A172 (cell line): ENCODE results near the gene ABI3BP. TPM values are rescaled to one million over a fixed set of nuclear protein-coding genes. Genes with fewer than 3 reads are reported as not detected.

ENCODE experiments used
- DNase-seq: peaks from one replicate; pipeline ENCODE4 v3.0.0-alpha.2; 2015; ENCODE audit warnings: low spot score
- total RNA-seq: library from RNA; depleted of rRNA; stranded (reverse); fragments of >200 nt; shearing (Covaris generic); gene quantifications from 2 replicates; pipeline ENCODE4 v1.2.3, GENCODE V29; 2014

The ABI3BP gene
- total RNA-seq, 1 experiment from 2014 or later, result 11.5 TPM

GRCh38 chr3:100888881-100889280, 104.3 kb downstream of the ABI3BP start:
- DNase-seq, result no peak

DNA sequence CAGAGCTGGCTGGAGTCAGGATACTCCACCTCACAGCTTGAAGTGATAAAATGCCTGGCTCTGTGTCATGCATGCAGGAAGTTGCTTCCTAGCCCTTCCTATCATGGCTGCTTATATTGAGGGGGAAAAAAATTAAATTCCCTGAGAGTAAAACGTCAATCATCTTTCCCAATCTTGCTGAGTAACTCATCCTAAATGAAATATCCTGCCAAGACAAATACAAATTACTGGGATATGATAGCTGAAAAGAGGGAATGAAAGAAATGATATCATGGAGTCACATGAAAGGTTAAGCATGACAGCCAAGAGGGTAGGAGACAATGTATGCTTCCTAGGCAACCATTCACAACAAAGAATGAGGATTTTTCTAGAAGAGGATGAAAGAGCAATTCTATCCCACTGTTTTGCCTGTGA, 110.6 kb downstream of the ABI3BP start:
- DNase-seq, result peak; percentile 23

DNA sequence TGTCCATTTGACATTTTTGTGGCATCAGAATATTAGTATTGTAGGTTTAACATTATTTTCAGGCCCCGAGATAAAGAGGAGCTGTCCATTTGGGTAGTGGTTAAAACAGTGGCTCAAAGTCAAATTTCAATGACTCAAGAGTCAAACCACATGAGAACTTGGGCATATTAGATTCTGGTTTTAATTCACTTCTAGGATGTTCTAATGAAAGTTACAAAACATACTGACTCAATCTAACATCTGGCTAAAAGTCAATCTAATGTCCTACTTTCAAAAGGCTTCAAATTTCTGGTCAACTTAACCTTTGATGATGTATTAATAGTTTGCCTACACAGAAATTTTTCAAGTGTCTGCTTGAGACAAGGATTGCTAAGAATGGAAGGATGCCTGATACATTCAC, 112.4 kb downstream of the ABI3BP start:
- no peak for DNase-seq

DNA sequence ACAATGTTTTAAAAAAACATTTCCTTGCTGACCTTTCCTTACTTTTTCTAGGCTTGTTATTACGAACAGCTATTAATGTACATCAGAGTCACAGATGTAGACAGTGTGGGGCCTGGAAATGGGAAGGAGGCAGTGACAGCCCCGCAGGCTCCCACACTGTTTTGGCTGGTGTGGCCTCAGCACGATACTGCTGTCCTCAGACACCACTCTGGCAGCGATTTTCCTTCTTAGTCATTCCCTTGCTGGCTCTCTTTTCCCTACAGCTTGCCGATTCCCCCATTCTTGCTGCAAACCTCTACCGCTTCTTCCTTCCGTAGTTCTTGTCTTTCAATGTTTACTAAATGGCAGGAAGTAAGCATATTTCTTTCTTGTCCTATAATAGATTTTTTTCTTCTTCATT, 113.1 kb downstream of the ABI3BP start:
- no peak for DNase-seq

DNA sequence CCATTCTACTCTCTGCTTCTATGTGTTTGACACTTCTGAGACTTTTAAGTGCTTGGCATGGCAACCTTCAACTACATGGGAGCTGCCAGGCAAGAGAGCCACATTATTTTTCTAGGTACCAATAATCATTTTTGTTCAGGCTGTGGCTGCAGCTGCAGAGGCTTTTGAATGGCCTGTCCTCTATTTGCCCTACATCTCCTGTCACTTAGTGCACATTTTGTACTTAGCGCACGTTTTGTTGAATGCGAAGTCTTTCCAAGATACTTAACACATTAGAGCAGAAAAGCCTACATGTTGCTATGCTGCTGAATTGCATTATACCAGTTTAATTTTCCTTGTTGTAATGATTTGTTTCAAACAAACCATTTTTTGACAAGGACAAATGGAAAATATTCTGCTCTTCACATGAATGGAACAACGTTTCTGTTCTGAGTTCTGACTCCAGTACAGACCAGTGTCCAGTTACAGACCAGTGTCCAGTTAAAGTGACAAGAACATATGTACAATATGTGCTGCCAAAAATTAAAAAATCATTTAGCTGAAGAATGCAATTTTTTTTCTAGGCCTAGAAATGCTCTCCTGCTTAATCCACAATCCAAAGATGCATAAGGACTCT, 113.9 kb downstream of the ABI3BP start:
- DNase-seq, result no peak

DNA sequence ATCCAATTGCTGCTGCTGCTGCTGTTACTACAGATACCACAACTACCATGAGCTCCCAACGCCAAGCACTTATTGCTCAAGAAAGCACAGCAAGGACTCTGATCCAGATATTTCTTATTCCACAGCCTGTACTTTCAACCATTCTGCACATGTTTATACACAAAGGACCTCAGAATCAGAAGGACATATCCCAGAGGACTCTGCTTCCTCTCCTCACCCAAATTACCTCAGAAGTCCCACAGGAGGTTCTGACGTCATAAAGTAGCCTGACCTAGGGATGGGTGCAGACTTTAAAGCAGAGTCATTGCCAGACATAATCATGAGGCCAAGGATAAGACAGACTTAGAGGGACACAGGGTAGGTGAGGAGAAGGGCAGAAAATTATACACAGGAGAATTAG, 115.9 kb downstream of the ABI3BP start:
- DNase-seq, result no peak

DNA sequence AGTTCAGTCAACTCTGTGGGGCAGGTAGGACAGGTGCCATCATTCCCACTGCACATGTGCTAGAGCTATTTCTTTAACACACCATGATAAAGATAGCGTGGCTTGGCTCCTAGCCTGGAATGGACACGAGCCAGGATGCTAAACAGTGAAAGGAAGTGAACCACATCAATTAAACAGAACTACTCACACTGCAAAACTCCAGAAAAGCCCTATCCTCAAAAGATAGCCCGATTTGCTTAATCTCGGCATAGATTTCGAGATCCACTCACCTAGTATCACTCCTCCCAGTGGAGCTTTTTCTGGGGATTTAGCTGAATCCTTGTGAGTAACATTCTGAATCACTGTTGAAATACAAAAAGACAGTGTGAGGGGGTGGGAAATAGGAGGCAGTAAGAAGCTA, 118.0 kb downstream of the ABI3BP start:
- peak; percentile 87 for DNase-seq

DNA sequence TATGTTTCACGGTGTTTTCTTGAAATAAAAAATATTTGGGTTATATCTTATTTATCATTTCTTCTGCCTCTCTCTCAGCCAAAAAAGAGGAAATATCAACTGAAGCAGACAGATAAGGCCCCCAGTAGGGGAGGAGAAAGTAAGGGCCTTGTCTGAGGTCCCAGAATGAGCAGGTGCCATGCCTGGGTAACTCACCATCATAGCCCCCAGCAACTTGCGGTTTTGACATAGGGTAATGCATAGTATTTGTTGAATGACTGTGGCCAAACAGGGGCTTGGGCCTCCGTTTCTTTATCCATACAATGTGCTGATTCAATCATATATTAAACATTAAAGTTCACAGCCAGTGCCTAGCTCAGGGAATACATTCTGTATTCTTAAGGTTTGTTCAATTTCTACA, 119.6 kb downstream of the ABI3BP start:
- no peak for DNase-seq

GRCh38 chr3:100871306-100871705, 121.9 kb downstream of the ABI3BP start:
- DNase-seq, result no peak

- no peak for DNase-seq
These were observed 123.4 kb downstream of the ABI3BP start for GRCh38 chr3:100869787-100870186.

GRCh38 chr3:100868894-100869293, 124.3 kb downstream of the ABI3BP start:
- no peak for DNase-seq

GRCh38 chr3:100868096-100868495, 125.1 kb downstream of the ABI3BP start:
- DNase-seq, result no peak

DNA sequence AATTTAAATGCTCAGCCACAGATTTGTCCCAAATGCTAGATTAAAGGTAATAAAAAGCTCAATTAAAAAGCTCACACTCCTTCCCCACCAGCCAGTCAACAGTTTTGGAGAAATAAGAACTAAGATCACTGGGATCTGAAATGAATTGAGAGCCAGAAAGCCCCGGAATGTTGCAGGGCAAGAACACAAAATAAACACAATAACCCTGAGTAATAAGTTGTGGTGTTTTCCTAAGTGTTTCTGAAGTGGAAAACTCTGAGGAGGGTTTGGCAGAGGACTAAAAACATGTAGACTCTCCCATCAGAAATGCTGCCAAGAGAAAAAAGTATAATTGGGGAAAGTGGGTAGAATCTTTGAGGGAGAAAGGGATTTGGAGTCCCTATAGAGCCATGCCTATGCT, 127.8 kb downstream of the ABI3BP start:
- DNase-seq, result no peak

GRCh38 chr3:100864471-100865250, 128.6 kb downstream of the ABI3BP start:
- no peak for DNase-seq

DNA sequence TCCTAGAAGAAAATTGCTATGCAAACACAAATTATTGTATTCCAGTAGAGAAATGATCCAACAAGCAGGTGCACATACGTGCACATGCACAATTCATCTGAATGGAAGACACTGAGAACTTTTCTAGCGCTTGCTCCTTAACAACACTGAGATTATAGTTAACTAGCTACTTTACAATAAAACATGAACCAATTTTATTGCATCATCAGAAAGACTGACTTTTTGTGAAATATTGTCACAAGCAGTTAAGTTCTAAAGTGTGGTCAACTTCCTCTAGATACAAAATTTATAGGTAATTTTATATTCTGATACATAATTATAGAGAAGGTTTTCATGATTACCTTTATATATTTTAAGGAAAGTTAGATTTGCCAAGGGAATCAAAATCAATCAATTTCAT, 135.4 kb downstream of the ABI3BP start:
- no peak for DNase-seq

DNA sequence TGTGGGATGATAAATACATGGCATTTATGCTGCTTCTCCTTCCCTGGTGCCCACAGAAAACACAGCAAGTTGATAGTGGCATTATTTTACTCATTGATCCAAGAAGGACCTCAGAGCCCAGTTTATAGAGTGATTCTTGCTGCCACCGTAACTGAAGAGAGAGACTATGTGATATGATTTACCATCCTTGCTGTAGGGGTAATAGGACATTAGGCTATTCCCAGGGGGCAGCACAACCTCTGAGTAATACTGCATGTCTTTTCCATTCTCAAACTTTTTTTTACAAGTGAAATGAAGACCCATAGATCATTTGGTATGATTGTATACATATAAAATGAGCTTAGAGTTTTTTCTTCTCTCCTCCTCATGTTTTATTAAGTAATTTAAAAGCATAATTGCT, 136.4 kb downstream of the ABI3BP start:
- no peak for DNase-seq

GRCh38 chr3:100852840-100853239, 140.4 kb downstream of the ABI3BP start:
- no peak for DNase-seq

GRCh38 chr3:100850701-100851100, 142.5 kb downstream of the ABI3BP start:
- DNase-seq, result no peak

GRCh38 chr3:100850156-100850555, 143.1 kb downstream of the ABI3BP start:
- no peak for DNase-seq

- no peak for DNase-seq
These were observed 148.9 kb downstream of the ABI3BP start for GRCh38 chr3:100844063-100844936.

DNA sequence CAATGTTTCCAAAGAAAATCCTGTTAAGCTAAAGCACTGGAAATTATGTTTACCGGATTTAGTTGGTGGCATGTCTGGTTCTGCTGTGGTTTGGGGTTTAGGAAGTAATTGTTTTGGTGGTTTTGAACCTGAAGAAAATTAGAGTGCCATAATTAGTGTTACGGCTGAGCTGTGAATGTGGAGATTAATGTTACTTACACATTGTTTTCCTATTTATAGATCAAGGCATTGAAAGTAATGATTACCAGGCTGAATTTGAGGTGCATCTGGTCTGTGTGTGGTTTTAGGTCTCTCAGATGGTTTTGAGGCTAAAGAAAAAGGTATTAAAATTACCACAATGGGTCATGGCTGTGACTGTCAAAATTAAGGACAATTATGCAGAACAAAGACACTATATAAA, 155.1 kb downstream of the ABI3BP start:
- no peak for DNase-seq

DNA sequence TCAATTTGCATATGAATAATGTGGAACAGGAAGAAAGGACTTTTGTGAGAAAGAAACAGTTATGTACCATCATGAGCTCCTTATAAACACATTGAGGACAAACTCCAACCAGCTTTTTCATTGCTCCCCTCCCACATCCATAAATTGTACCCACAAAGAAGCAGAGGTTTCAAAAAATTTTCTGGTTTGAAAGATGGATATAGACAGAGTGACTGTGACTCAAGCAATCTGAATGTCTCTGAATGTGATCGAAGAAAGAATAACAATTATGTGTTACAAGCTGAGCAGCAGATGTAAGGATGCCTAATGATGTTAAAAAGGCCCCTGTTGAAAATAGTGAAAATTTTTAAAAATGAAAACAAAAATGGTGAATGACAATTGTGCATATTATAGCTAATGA, 156.6 kb downstream of the ABI3BP start:
- no peak for DNase-seq

GRCh38 chr3:100834332-100834731, 158.9 kb downstream of the ABI3BP start:
- no peak for DNase-seq
